Panc1 (cell line): ENCODE data around the gene TMEM182.

Experiments used
- POLR2AphosphoS5 ChIP-seq: IDR thresholded peaks from 2 replicates; pipeline ENCODE4 v1.6.1; 2012; ENCODE audit warnings: mild to moderate bottlenecking, low read depth, low read length, moderate library complexity
- TF ChIP-seq, protein P1 (sequence below): fragments of 450-650 bp; IDR thresholded peaks from 2 replicates; pipeline ENCODE4 v1.5.1; 2017; ENCODE audit warnings: mild to moderate bottlenecking

DNA sequence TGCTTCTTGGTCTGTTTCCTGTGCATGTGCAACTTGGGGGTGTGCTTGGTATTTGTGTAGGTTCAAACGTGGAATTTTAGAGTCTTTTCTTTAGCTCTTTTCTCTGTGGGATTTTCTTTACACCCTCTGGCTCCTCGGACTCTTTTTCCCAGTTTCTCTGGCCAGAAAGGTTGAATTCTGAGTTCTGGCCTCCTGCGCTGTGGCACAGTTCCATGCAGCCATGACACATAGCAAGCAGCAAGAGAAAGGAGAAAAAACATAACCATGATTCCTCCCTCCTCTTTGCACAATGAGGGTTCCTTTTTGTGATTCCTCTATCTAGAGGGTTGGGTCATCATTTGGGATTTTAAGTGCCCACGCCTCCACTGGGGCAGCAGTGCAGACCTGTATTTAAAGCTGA is 33.8 kb downstream of the TMEM182 start:
- no peak for TF ChIP-seq POLR2AphosphoS5
- TF ChIP-seq, protein P1, sequence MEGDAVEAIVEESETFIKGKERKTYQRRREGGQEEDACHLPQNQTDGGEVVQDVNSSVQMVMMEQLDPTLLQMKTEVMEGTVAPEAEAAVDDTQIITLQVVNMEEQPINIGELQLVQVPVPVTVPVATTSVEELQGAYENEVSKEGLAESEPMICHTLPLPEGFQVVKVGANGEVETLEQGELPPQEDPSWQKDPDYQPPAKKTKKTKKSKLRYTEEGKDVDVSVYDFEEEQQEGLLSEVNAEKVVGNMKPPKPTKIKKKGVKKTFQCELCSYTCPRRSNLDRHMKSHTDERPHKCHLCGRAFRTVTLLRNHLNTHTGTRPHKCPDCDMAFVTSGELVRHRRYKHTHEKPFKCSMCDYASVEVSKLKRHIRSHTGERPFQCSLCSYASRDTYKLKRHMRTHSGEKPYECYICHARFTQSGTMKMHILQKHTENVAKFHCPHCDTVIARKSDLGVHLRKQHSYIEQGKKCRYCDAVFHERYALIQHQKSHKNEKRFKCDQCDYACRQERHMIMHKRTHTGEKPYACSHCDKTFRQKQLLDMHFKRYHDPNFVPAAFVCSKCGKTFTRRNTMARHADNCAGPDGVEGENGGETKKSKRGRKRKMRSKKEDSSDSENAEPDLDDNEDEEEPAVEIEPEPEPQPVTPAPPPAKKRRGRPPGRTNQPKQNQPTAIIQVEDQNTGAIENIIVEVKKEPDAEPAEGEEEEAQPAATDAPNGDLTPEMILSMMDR = no peak
